22Rv1 (cell line): ENCODE data around the gene FBL.
A peak's percentile ranks its signal among the peaks of the same experiment; 100 is the strongest.

ENCODE experiments used
- H3K27ac ChIP-seq: fragments of 450-650 bp; 2 replicates; pipeline ENCODE4 v1.5.1; 2017
- CTCF ChIP-seq: fragments of 450-650 bp; IDR thresholded peaks from 2 replicates; pipeline ENCODE4 v1.5.1; 2017; ENCODE audit warnings: mild to moderate bottlenecking
- ZFX ChIP-seq: fragments of 450-650 bp; IDR thresholded peaks from 2 replicates; pipeline ENCODE4 v1.6.1; 2017; ENCODE audit warnings: antibody characterized with exemption, borderline replicate concordance

The FBL gene

GRCh38 chr19:39825093-39825463 is 21.1 kb downstream of the FBL start:
- H3K27ac ChIP-seq: peak overlapping the region; percentile 52
- TF ChIP-seq ZFX: no peak
- no peak for TF ChIP-seq CTCF

- no peak for TF ChIP-seq CTCF
- no peak for TF ChIP-seq ZFX
- H3K27ac ChIP-seq: peak overlapping the region; percentile 52
Measured at GRCh38 chr19:39824143-39825092, 21.8 kb downstream of the FBL start.

- H3K27ac ChIP-seq: peak overlapping the region; percentile 52; the same call in 1 of the 2 replicates
- no peak for TF ChIP-seq ZFX
- TF ChIP-seq CTCF: no peak
Measured at GRCh38 chr19:39823686-39824085, 22.5 kb downstream of the FBL start.

- TF ChIP-seq ZFX: no peak
- TF ChIP-seq CTCF: no peak
- H3K27ac ChIP-seq: no peak overlapping the region
Measured at GRCh38 chr19:39820696-39821095, 25.5 kb downstream of the FBL start.

GRCh38 chr19:39819786-39820185 is 26.4 kb downstream of the FBL start:
- no peak for TF ChIP-seq CTCF
- no peak for TF ChIP-seq ZFX
- no peak overlapping the region for H3K27ac ChIP-seq

- TF ChIP-seq CTCF (no peak), ZFX (no peak)
- H3K27ac ChIP-seq: no peak overlapping the region
Measured at GRCh38 chr19:39818626-39819097, 27.5 kb downstream of the FBL start.

- TF ChIP-seq ZFX (no peak), CTCF (no peak)
- no peak overlapping the region for H3K27ac ChIP-seq
Measured at GRCh38 chr19:39817888-39818561, 28.2 kb downstream of the FBL start.
